ENCODE data around the gene PYCR2.
"Not testable (repeated sequence)": the region's sequence is repeated elsewhere in the genome, so short reads cannot be mapped to it uniquely, and the experiment has no call there.

The PYCR2 gene

GRCh38 chr1:225888898-225889601 is 35.0 kb downstream of the PYCR2 start, which contains the start of gene LEFTY1:
LEFTY1 (minus strand) TSS chr1:225889146; CDS start chr1:225889066, 80 bp downstream.
- DNase-seq = no peak

- no peak for DNase-seq
These were observed 35.7 kb downstream of the PYCR2 start for GRCh38 chr1:225888289-225888897.

GRCh38 chr1:225887554-225888288 is 36.3 kb downstream of the PYCR2 start:
- DNase-seq = not testable (repeated sequence)

GRCh38 chr1:225887030-225887314 is 37.1 kb downstream of the PYCR2 start:
- DNase-seq = no peak

GRCh38 chr1:225886159-225887029 is 37.7 kb downstream of the PYCR2 start:
- no peak for DNase-seq

- no peak for DNase-seq
These were observed 38.7 kb downstream of the PYCR2 start for GRCh38 chr1:225885336-225885735.

GRCh38 chr1:225883616-225884265 is 40.3 kb downstream of the PYCR2 start:
- DNase-seq = no peak

GRCh38 chr1:225882694-225883615 is 41.1 kb downstream of the PYCR2 start:
- DNase-seq = peak; percentile 63

- peak; percentile 92 for DNase-seq
These were observed 41.9 kb downstream of the PYCR2 start, which contains the start of gene TMEM63A for GRCh38 chr1:225881959-225882693. TMEM63A (minus strand) TSS chr1:225882380; CDS start chr1:225877580, 4,800 bp downstream.

GRCh38 chr1:225881081-225881958 is 42.7 kb downstream of the PYCR2 start:
- DNase-seq = peak; percentile 58

GRCh38 chr1:225880636-225881035 is 43.4 kb downstream of the PYCR2 start:
- no peak for DNase-seq

GRCh38 chr1:225880222-225880588 is 43.8 kb downstream of the PYCR2 start:
- no peak for DNase-seq

- no peak for DNase-seq
These were observed 44.4 kb downstream of the PYCR2 start for GRCh38 chr1:225879521-225880221.

- DNase-seq = no peak
These were observed 45.8 kb downstream of the PYCR2 start for GRCh38 chr1:225878282-225878681.

GRCh38 chr1:225877580-225877979 is 46.5 kb downstream of the PYCR2 start:
- DNase-seq = peak; percentile 66

GRCh38 chr1:225876900-225877510 is 47.0 kb downstream of the PYCR2 start:
- no peak for DNase-seq

- DNase-seq = no peak
These were observed 48.8 kb downstream of the PYCR2 start for GRCh38 chr1:225875044-225875815.

GRCh38 chr1:225874431-225874830 is 49.6 kb downstream of the PYCR2 start:
- no peak for DNase-seq

All from stimulated activated CD8-positive, alpha-beta memory T cell treated with anti-CD3 and anti-CD28 coated beads, Interleukin-4, amount 100 ng/mL, for 48 hours (primary cell).